H1 (cell line): ENCODE results near the gene LZTFL1. TPM values are rescaled to one million over a fixed set of nuclear protein-coding genes. Genes with fewer than 3 reads are reported as not detected.

Experiments used
- CTCF ChIA-PET: fragments of 300-600 bp; sonication (Branson Sonifier 250); formaldehyde crosslinking; loops from one replicate; lab custom pipeline; 2021; ENCODE audit not compliant: partially characterized antibody; lab: Charles Lee
- POLR2A ChIA-PET: fragments of 300-600 bp; sonication (Branson Sonifier 250); formaldehyde crosslinking; loops from one replicate; lab custom pipeline; 2021; ENCODE audit warnings: inconsistent platforms; ENCODE audit not compliant: partially characterized antibody; lab: Charles Lee
- DNase-seq, 2 experiments: peaks; one replicate each; pipeline versions ENCODE4 v3.0.0 to v3.0.0-alpha.2; 2010 to 2022; ENCODE audit warnings: low spot score in 2 of 2, low read depth in 1 of 2, mixed read lengths in 1 of 2
- FAIRE-seq: peaks from 2 replicates; lab custom pipeline; 2011; peaks lifted over from hg19 to GRCh38; lab: Jason Lieb, UNC
- H2AFZ ChIP-seq: 2 replicates; pipeline ENCODE4 v1.8.1; 2012; ENCODE audit warnings: low read length, inconsistent platforms
- H2AK5ac ChIP-seq: 2 replicates; pipeline ENCODE4 v1.6.1; 2013; ENCODE audit warnings: low read depth, low read length
- H2BK120ac ChIP-seq: replicated peaks from 2 replicates; pipeline ENCODE3; 2013; ENCODE audit warnings: low read depth, low read length, inconsistent platforms
- H2BK12ac ChIP-seq: 2 replicates; pipeline ENCODE4 v1.6.1; 2013; ENCODE audit warnings: low read depth, low read length
- H2BK15ac ChIP-seq: 2 replicates; pipeline ENCODE4 v1.6.1; 2013; ENCODE audit warnings: low read length
- H2BK20ac ChIP-seq: 2 replicates; pipeline ENCODE4 v1.6.1; 2013; ENCODE audit warnings: low read length
- H2BK5ac ChIP-seq: 2 replicates; pipeline ENCODE4 v1.6.1; 2013; ENCODE audit warnings: low read depth, low read length
- H3K14ac ChIP-seq: 2 replicates; pipeline ENCODE4 v1.6.1; 2013; ENCODE audit warnings: inconsistent platforms; ENCODE audit not compliant: insufficient read length
- H3K18ac ChIP-seq: 2 replicates; pipeline ENCODE4 v1.6.1; 2013; ENCODE audit warnings: low read length; ENCODE audit errors: extremely low read depth
- H3K23ac ChIP-seq: 2 replicates; pipeline ENCODE4 v1.6.1; 2013; ENCODE audit warnings: inconsistent platforms; ENCODE audit not compliant: insufficient read length
- H3K23me2 ChIP-seq: 2 replicates; pipeline ENCODE4 v1.6.1; 2013; ENCODE audit warnings: low read depth, low read length
- H3K27ac ChIP-seq: 2 replicates; pipeline ENCODE4 v1.6.1; 2011; ENCODE audit warnings: low read depth, low read length, inconsistent platforms
- H3K27me3 ChIP-seq, 4 experiments: replicated peaks in 1 of 4; 1 replicate in 1 of 4; 2 replicates in 3 of 4; pipeline versions ENCODE4 v1.6.1 to v1.8.1; 2011 to 2013; ENCODE audit warnings: low read length in 3 of 4, mild to moderate bottlenecking in 3 of 4, inconsistent platforms in 2 of 4, mixed read lengths in 2 of 4, moderate library complexity in 1 of 4; ENCODE audit not compliant: control insufficient read depth in 3 of 4, insufficient read depth in 3 of 4; ENCODE audit errors: extremely low read depth in 1 of 4
- H3K36me3 ChIP-seq, 4 experiments: 2 replicates each; pipeline versions ENCODE4 v1.6.1 to v1.8.1; 2011 to 2013; ENCODE audit warnings: mild to moderate bottlenecking in 4 of 4, low read length in 3 of 4, moderate library complexity in 2 of 4, control low read depth in 1 of 4, inconsistent platforms in 1 of 4; ENCODE audit not compliant: insufficient read depth in 4 of 4, control insufficient read depth in 2 of 4
- H3K4ac ChIP-seq: replicated peaks from 2 replicates; pipeline ENCODE3; 2013; ENCODE audit warnings: low read length, low read depth, mixed read lengths, inconsistent platforms; ENCODE audit not compliant: insufficient read length
- H3K4me1 ChIP-seq, 4 experiments: replicated peaks in 1 of 4; 1 replicate in 1 of 4; 2 replicates in 3 of 4; pipeline versions ENCODE4 v1.6.1 to v1.8.1; 2011 to 2013; ENCODE audit warnings: low read length in 3 of 4, inconsistent platforms in 2 of 4, mixed read lengths in 1 of 4; ENCODE audit not compliant: insufficient read depth in 4 of 4, control insufficient read depth in 3 of 4
- H3K4me2 ChIP-seq, 2 experiments: 2 replicates each; pipeline versions ENCODE4 v1.6.1 to v1.8.1; 2011 to 2013; ENCODE audit warnings: low read depth in 2 of 2, low read length in 2 of 2, control low read depth in 1 of 2, inconsistent platforms in 1 of 2, mild to moderate bottlenecking in 1 of 2; ENCODE audit not compliant: insufficient read depth in 1 of 2
- H3K4me3 ChIP-seq, 4 experiments: fragments of 200-600, 300-600 bp in 1 of 4; sonication (generic), shearing (Covaris generic), sonication (Bioruptor Twin) in 1 of 4; 2 replicates each; pipeline versions ENCODE4 v1.5.1 to v1.8.1; 2011 to 2016; ENCODE audit warnings: low read length in 4 of 4, low read depth in 3 of 4, control low read depth in 2 of 4, inconsistent platforms in 2 of 4, mild to moderate bottlenecking in 2 of 4, mixed read lengths in 1 of 4, moderate library complexity in 1 of 4; ENCODE audit not compliant: insufficient read depth in 2 of 4; ENCODE audit errors: extremely low read depth in 1 of 4
- H3K56ac ChIP-seq: replicated peaks from 2 replicates; pipeline ENCODE3; 2013; ENCODE audit warnings: low read depth, mild to moderate bottlenecking, mixed read lengths, low read length, inconsistent platforms; ENCODE audit not compliant: insufficient read length
- H3K79me1 ChIP-seq: 2 replicates; pipeline ENCODE4 v1.6.1; 2013; ENCODE audit warnings: low read depth, low read length, control low read depth
- H3K79me2 ChIP-seq, 2 experiments: 2 replicates each; pipeline versions ENCODE4 v1.6.1 to v1.8.1; 2012 to 2013; ENCODE audit warnings: low read length in 2 of 2, mild to moderate bottlenecking in 2 of 2, inconsistent platforms in 1 of 2; ENCODE audit not compliant: insufficient read depth in 2 of 2, control insufficient read depth in 1 of 2
- H3K9ac ChIP-seq, 4 experiments: replicated peaks in 1 of 4; 1 replicate in 1 of 4; 2 replicates in 3 of 4; pipeline versions ENCODE4 v1.6.1 to v1.8.1; 2011 to 2013; ENCODE audit warnings: low read depth in 3 of 4, low read length in 3 of 4, control low read depth in 2 of 4, mild to moderate bottlenecking in 2 of 4, moderate library complexity in 2 of 4, inconsistent platforms in 1 of 4; ENCODE audit errors: extremely low read depth in 1 of 4
- H3K9me3 ChIP-seq, 2 experiments: 2 replicates each; pipeline versions ENCODE4 v1.6.1 to v1.8.1; 2012 to 2013; ENCODE audit warnings: mild to moderate bottlenecking in 2 of 2, moderate library complexity in 2 of 2, control low read depth in 1 of 2, inconsistent platforms in 1 of 2, low read depth in 1 of 2, low read length in 1 of 2, mixed read lengths in 1 of 2; ENCODE audit not compliant: insufficient read depth in 2 of 2
- H4K20me1 ChIP-seq, 2 experiments: replicated peaks in 1 of 2; 2 replicates each; pipeline versions ENCODE3 to v1.8.1; 2011 to 2013; ENCODE audit warnings: inconsistent platforms in 2 of 2, low read length in 2 of 2, mild to moderate bottlenecking in 1 of 2; ENCODE audit not compliant: insufficient read depth in 2 of 2, control insufficient read depth in 1 of 2
- H4K5ac ChIP-seq: 2 replicates; pipeline ENCODE4 v1.6.1; 2013; ENCODE audit warnings: low read length, low read depth, mixed read lengths, inconsistent platforms; ENCODE audit not compliant: insufficient read length
- H4K8ac ChIP-seq: 2 replicates; pipeline ENCODE4 v1.8.0; 2013; ENCODE audit warnings: mild to moderate bottlenecking, moderate library complexity, low read length, inconsistent platforms; ENCODE audit not compliant: insufficient read depth; ENCODE audit errors: extremely low read depth
- H4K91ac ChIP-seq: replicated peaks from 2 replicates; pipeline ENCODE3; 2013; ENCODE audit warnings: low read length, mixed read lengths, inconsistent platforms; ENCODE audit not compliant: insufficient read length
- WGBS, 2 experiments: shearing (Covaris generic) in 1 of 2; methylation state at CpG; one replicate each; pipeline versions ENCODE4 v1.1.6 to v1.1.7; 2013 to 2015; ENCODE audit warnings: low lambda C conversion rate in 2 of 2, mixed read lengths in 2 of 2, inconsistent platforms in 1 of 2, low coverage in 1 of 2, missing lambda C conversion rate in 1 of 2; ENCODE audit not compliant: insufficient replicate concordance in 2 of 2, insufficient coverage in 1 of 2, insufficient read length in 1 of 2; ENCODE audit errors: extremely low coverage in 1 of 2, missing lambda C conversion rate in 1 of 2; 5-methylcytosine and 5-hydroxymethylcytosine counted together
- polyA plus RNA-seq, 7 experiments: library from polyadenylated mRNA; depleted of rRNA in 3 of 7; stranded (reverse) in 5 of 7; unstranded in 2 of 7; fragments of >200 nt in 5 of 7; fragments of 200-250 nt in 2 of 7; gene quantifications; 1 replicate in 5 of 7; 2 replicates in 1 of 7; 4 replicates in 1 of 7; pipeline versions ENCODE4 v1.2.1 to v1.2.3, GENCODE V29; 2011 to 2013; ENCODE audit warnings: missing spikeins in 2 of 7, mixed read lengths in 2 of 7
- total RNA-seq: library from RNA; stranded (reverse); fragmentation: NEBNext Ultra II Directional; extraction: Animal tissue kit (Norgen Biotek cat#: 25700); gene quantifications from 2 replicates; pipeline ENCODE4 v1.2.1, GENCODE V29; 2021

Gene LZTFL1
- total and polyA plus RNA-seq, 2 of the 8 experiments (the other 6 are each of a cell fraction or from before 2014, with no cell fraction given): 8.7 to 11.5 TPM

- Histone ChIP-seq H3K79me2 (no peaks in the 10 kb centered on the region), H3K56ac (no peak overlapping the region), H2BK5ac (no peak overlapping the region), H4K20me1 (no peaks in the 10 kb centered on the region), H4K5ac (no peak overlapping the region), H3K4me2 (no peak overlapping the region), H4K91ac (no peak overlapping the region), H3K18ac (no peak overlapping the region), H3K4me1 (no peaks in the 10 kb centered on the region; a peak in 1 of 7 replicates), H3K27me3 (peaks cover 2 to 8% (median 5%) of the 10 kb centered on the region in 4 experiments; a peak in 5 of 7 replicates), H2BK15ac (no peak overlapping the region), H3K36me3 (no peaks in the 10 kb centered on the region), H3K4me3 (no peak overlapping the region), H4K8ac (no peak overlapping the region), H3K14ac (no peak overlapping the region), H3K23ac (no peak overlapping the region), H2AFZ (no peak overlapping the region), H3K9ac (no peak overlapping the region), H3K27ac (no peak overlapping the region), H3K23me2 (no peaks in the 10 kb centered on the region), H2BK20ac (no peak overlapping the region), H3K79me1 (no peaks in the 10 kb centered on the region), H2BK120ac (no peak overlapping the region), H3K9me3 (0 out of 4 replicates have a peak, but pooled peaks cover 0 to 3% of the 10 kb centered on the region in 2 experiments), H2AK5ac (no peak overlapping the region), H2BK12ac (no peak overlapping the region), H3K4ac (no peak overlapping the region)
- FAIRE-seq (no peak), DNase-seq (no peak)
- CTCF ChIA-PET: no interaction called here
- WGBS, 2 experiments: 86% methylated on average over 4 of the region's 4 CpGs; no CpG with 5 or more reads in 1 of the 2 experiments
- POLR2A ChIA-PET: no interaction called here
These were observed 52.6 kb downstream of the LZTFL1 start for GRCh38 chr3:45789235-45789812.
